AG09309 (cell line): ENCODE data around the gene RNMT.
"Not testable (repeated sequence)": the region's sequence is repeated elsewhere in the genome, so short reads cannot be mapped to it uniquely, and the experiment has no call there.

Experiments
- DNase-seq: peaks from one replicate; pipeline ENCODE4 v3.0.0-alpha.2; 2010; ENCODE audit warnings: low read depth
- H3K4me3 ChIP-seq: 2 replicates; pipeline ENCODE4 v1.5.1; 2011; ENCODE audit warnings: mild to moderate bottlenecking, low read depth, low read length, moderate library complexity; ENCODE audit not compliant: control insufficient read depth
- CTCF ChIP-seq: IDR thresholded peaks from 2 replicates; pipeline ENCODE4 v1.5.1; 2011; ENCODE audit warnings: mild to moderate bottlenecking, low read depth, low read length, inconsistent platforms; ENCODE audit not compliant: insufficient read depth, control insufficient read depth; ENCODE audit errors: missing control alignments

Gene RNMT

GRCh38 chr18:13745696-13746095, 19.2 kb downstream of the RNMT start:
- TF ChIP-seq CTCF, result no peak
- no peak overlapping the region for H3K4me3 ChIP-seq
- no peak for DNase-seq

- no peak for TF ChIP-seq CTCF
- no peak overlapping the region for H3K4me3 ChIP-seq
- no peak for DNase-seq
Observed at GRCh38 chr18:13746633-13747032, 20.2 kb downstream of the RNMT start.

GRCh38 chr18:13751599-13751998, 25.1 kb downstream of the RNMT start:
- not testable (repeated sequence) for DNase-seq, H3K4me3 ChIP-seq

- no peak for DNase-seq
- TF ChIP-seq CTCF, result no peak
- H3K4me3 ChIP-seq, result no peak overlapping the region
Observed at GRCh38 chr18:13756261-13756660, 29.8 kb downstream of the RNMT start.

GRCh38 chr18:13756671-13757070, 30.2 kb downstream of the RNMT start:
- no peak overlapping the region for H3K4me3 ChIP-seq
- TF ChIP-seq CTCF, result no peak
- no peak for DNase-seq

- no peak for TF ChIP-seq CTCF
- DNase-seq, result no peak
- no peak overlapping the region for H3K4me3 ChIP-seq
Observed at GRCh38 chr18:13758622-13759021, 32.1 kb downstream of the RNMT start.

GRCh38 chr18:13760047-13760446, 33.6 kb downstream of the RNMT start:
- no peak for TF ChIP-seq CTCF
- no peak for DNase-seq
- no peak overlapping the region for H3K4me3 ChIP-seq
